GM21447 (cell line): ENCODE results near the gene SIDT2.
"Not testable (repeated sequence)": the region's sequence is repeated elsewhere in the genome, so short reads cannot be mapped to it uniquely, and the experiment has no call there.

Experiments used
- ATAC-seq: cut with Tn5 transposase; IDR thresholded peaks from one replicate; pipeline ENCODE4 v1.9.1; 2021; ENCODE audit not compliant: unreplicated experiment

The SIDT2 gene

GRCh38 chr11:117202386-117203068, 24.0 kb downstream of the SIDT2 start:
- no peak for ATAC-seq

GRCh38 chr11:117203069-117203407, 24.5 kb downstream of the SIDT2 start:
- ATAC-seq: no peak

GRCh38 chr11:117204283-117205080, 25.9 kb downstream of the SIDT2 start:
- ATAC-seq: no peak

GRCh38 chr11:117205211-117205818, 26.8 kb downstream of the SIDT2 start:
- ATAC-seq: no peak

- not testable (repeated sequence) for ATAC-seq
Observed at GRCh38 chr11:117206111-117206510, 27.6 kb downstream of the SIDT2 start.

- not testable (repeated sequence) for ATAC-seq
Observed at GRCh38 chr11:117206859-117207258, 28.3 kb downstream of the SIDT2 start.

- ATAC-seq: not testable (repeated sequence)
Observed at GRCh38 chr11:117207481-117207880, 28.9 kb downstream of the SIDT2 start.

GRCh38 chr11:117208710-117209109, 30.2 kb downstream of the SIDT2 start:
- ATAC-seq: not testable (repeated sequence)

GRCh38 chr11:117209351-117210125, 31.0 kb downstream of the SIDT2 start:
- ATAC-seq: not testable (repeated sequence)

- no peak for ATAC-seq
Observed at GRCh38 chr11:117210620-117211019, 32.1 kb downstream of the SIDT2 start.

GRCh38 chr11:117212697-117213355, 34.3 kb downstream of the SIDT2 start:
- ATAC-seq: no peak

GRCh38 chr11:117214404-117215110, 36.0 kb downstream of the SIDT2 start:
- ATAC-seq: no peak

GRCh38 chr11:117217141-117218084, 38.9 kb downstream of the SIDT2 start:
- ATAC-seq: no peak

- ATAC-seq: no peak
Observed at GRCh38 chr11:117218133-117218915, 39.8 kb downstream of the SIDT2 start.

GRCh38 chr11:117219001-117219400, 40.5 kb downstream of the SIDT2 start:
- ATAC-seq: no peak

GRCh38 chr11:117219455-117219854, 40.9 kb downstream of the SIDT2 start:
- no peak for ATAC-seq

GRCh38 chr11:117219995-117220394, 41.5 kb downstream of the SIDT2 start:
- no peak for ATAC-seq

- ATAC-seq: no peak
Observed at GRCh38 chr11:117220568-117220967, 42.0 kb downstream of the SIDT2 start.
